Cardiac muscle cell (in vitro differentiated cells and primary cell): ENCODE results near the gene ARL15. TPM values are rescaled to one million over a fixed set of nuclear protein-coding genes. Genes with fewer than 3 reads are reported as not detected.

Experiments used
- DNase-seq, 2 donors: peaks; one replicate each; pipeline versions ENCODE4 v3.0.0 to v3.0.0-alpha.2; 2010 to 2017; ENCODE audit warnings: low read depth in 1 of 2, low spot score in 1 of 2
- H3K27ac ChIP-seq: fragments of 200-600 bp; sonication (generic); 2 replicates; pipeline ENCODE4 v1.5.1; 2016
- H3K27me3 ChIP-seq: fragments of 200-600 bp; sonication (generic); 2 replicates; pipeline ENCODE4 v1.6.0; 2016; ENCODE audit warnings: control low read depth
- H3K36me3 ChIP-seq: fragments of 200-600 bp; sonication (generic); 2 replicates; pipeline ENCODE4 v1.5.1; 2016; ENCODE audit warnings: control low read depth
- H3K4me1 ChIP-seq: fragments of 200-600 bp; sonication (generic); 2 replicates; pipeline ENCODE4 v1.8.1; 2017; ENCODE audit warnings: low read depth, mild to moderate bottlenecking, mixed run types
- H3K4me3 ChIP-seq: fragments of 200-600 bp; sonication (generic); 2 replicates; pipeline ENCODE4 v1.5.1; 2016; ENCODE audit warnings: mild to moderate bottlenecking
- H3K9me3 ChIP-seq: fragments of 200-600 bp; sonication (generic); 2 replicates; pipeline ENCODE4 v1.5.1; 2017; ENCODE audit warnings: low read depth, mild to moderate bottlenecking, control low read depth
- polyA plus RNA-seq: library from polyadenylated mRNA; unstranded; fragments of >200 nt; fragmentation: Nextera tagmentation; extraction: Ambion mirVana; gene quantifications from 2 replicates; pipeline ENCODE4 v1.2.1, GENCODE V29; 2016
- total RNA-seq: library from RNA; depleted of rRNA; stranded (reverse); fragments of >200 nt; gene quantifications from 2 replicates; pipeline ENCODE4 v1.2.3, GENCODE V29; 2016
- TF ChIP-seq, protein P1 (sequence below): IDR thresholded peaks from 2 replicates; pipeline ENCODE4 v1.5.1; 2012; ENCODE audit warnings: low read depth, mild to moderate bottlenecking, low read length

ARL15 gene
- total and polyA plus RNA-seq, 2 experiments from 2014 or later: 23.2 to 27.4 TPM

DNA sequence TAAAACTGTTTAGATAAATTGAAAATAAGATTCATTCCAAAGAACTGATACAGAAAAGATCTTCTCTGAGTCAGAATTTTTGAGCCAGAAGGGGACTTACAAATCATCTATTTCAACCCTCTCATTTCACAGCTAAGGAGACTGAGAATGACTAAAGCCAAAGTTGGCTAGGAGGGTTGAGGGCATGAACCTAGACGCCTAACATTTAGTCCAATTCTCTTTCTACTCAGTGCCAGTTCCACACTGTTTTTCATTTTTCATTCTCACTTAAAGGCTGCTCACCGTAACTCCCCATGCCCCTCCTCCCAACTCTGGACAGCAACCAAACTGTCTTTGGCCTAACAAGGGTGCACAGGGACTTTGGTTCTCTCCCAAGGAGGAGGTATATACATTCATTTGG, 386.0 kb downstream of the ARL15 start:
- H3K4me1 ChIP-seq: no peaks in the 10 kb centered on the region
- H3K36me3 ChIP-seq: no peaks in the 10 kb centered on the region
- no peak overlapping the region for H3K4me3 ChIP-seq
- H3K27me3 ChIP-seq: no peaks in the 10 kb centered on the region
- H3K27ac ChIP-seq: no peak overlapping the region
- no peaks in the 10 kb centered on the region for H3K9me3 ChIP-seq
- TF ChIP-seq, protein P1, sequence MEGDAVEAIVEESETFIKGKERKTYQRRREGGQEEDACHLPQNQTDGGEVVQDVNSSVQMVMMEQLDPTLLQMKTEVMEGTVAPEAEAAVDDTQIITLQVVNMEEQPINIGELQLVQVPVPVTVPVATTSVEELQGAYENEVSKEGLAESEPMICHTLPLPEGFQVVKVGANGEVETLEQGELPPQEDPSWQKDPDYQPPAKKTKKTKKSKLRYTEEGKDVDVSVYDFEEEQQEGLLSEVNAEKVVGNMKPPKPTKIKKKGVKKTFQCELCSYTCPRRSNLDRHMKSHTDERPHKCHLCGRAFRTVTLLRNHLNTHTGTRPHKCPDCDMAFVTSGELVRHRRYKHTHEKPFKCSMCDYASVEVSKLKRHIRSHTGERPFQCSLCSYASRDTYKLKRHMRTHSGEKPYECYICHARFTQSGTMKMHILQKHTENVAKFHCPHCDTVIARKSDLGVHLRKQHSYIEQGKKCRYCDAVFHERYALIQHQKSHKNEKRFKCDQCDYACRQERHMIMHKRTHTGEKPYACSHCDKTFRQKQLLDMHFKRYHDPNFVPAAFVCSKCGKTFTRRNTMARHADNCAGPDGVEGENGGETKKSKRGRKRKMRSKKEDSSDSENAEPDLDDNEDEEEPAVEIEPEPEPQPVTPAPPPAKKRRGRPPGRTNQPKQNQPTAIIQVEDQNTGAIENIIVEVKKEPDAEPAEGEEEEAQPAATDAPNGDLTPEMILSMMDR: no peak
- peak in 1 of 2 donors; percentile 25 for DNase-seq

GRCh38 chr5:53923961-53924360, 386.4 kb downstream of the ARL15 start:
- H3K9me3 ChIP-seq: no peaks in the 10 kb centered on the region
- H3K36me3 ChIP-seq: no peaks in the 10 kb centered on the region
- peak in 1 of 2 donors; percentile 50 for DNase-seq

GRCh38 chr5:53922508-53923498, 387.6 kb downstream of the ARL15 start:
- Histone ChIP-seq H3K27ac (no peak overlapping the region), H3K4me1 (peaks cover 2% of the 10 kb centered on the region), H3K36me3 (no peaks in the 10 kb centered on the region), H3K4me3 (no peak overlapping the region), H3K27me3 (no peaks in the 10 kb centered on the region), H3K9me3 (no peaks in the 10 kb centered on the region)
- TF ChIP-seq, protein P1: no peak
- no peak for DNase-seq

More at GRCh38 chr5:53923961-53924360, 386.4 kb downstream of the ARL15 start:
- H3K27ac ChIP-seq: no peak overlapping the region
- H3K4me3 ChIP-seq: no peak overlapping the region
- H3K4me1 ChIP-seq: no peaks in the 10 kb centered on the region
- TF ChIP-seq, protein P1: no peak
- no peaks in the 10 kb centered on the region for H3K27me3 ChIP-seq

DNA sequence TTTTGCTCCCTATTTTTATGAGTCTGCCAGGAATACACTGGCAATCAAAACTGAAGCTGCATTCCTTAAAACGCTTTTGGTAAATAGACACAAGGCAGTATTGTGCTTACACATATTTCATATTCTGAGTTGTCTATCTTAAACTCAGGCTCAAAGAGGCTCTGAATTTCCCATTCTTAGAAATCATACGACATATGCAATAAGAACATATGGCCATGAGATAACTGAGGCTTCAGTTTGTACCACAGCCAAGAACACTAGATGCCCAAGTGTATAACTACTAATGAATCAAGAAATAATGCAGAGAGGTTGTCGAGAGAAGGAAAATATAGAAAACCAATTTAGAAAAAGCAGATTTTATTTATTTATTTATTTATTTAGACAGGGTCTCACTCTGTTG, 392.5 kb downstream of the ARL15 start:
- TF ChIP-seq, protein P1: no peak
- H3K27me3 ChIP-seq: no peaks in the 10 kb centered on the region
- no peak for DNase-seq
- no peak overlapping the region for H3K27ac ChIP-seq
- no peak overlapping the region for H3K4me3 ChIP-seq
- H3K9me3 ChIP-seq: no peaks in the 10 kb centered on the region
- H3K4me1 ChIP-seq: peaks cover 16% of the 10 kb centered on the region
- H3K36me3 ChIP-seq: no peaks in the 10 kb centered on the region

GRCh38 chr5:53917095-53917494, 393.3 kb downstream of the ARL15 start:
- peak in 1 of 2 donors; percentile 47 for DNase-seq
- TF ChIP-seq, protein P1: no peak
- peaks cover 16% of the 10 kb centered on the region for H3K4me1 ChIP-seq
- H3K9me3 ChIP-seq: no peaks in the 10 kb centered on the region
- H3K27me3 ChIP-seq: no peaks in the 10 kb centered on the region
- H3K4me3 ChIP-seq: no peak overlapping the region
- H3K36me3 ChIP-seq: no peaks in the 10 kb centered on the region
- H3K27ac ChIP-seq: peak overlapping the region; percentile 50
